ENCODE results near the gene SKI. TPM values are rescaled to one million over a fixed set of nuclear protein-coding genes. Genes with fewer than 3 reads are reported as not detected.

Gene SKI
- total RNA-seq, 1 donor from 2014 or later = 53.8 TPM

GRCh38 chr1:2343023-2343935 is 115.2 kb downstream of the SKI start:
- Histone ChIP-seq H3K27ac (no peak overlapping the region), H3K27me3 (no peaks in the 10 kb centered on the region), H3K4me3 (no peak overlapping the region), H3K36me3 (no peaks in the 10 kb centered on the region), H3K9me3 (no peaks in the 10 kb centered on the region), H3K4me1 (no peaks in the 10 kb centered on the region)
- intact Hi-C loops (cut with DNase I) = no loop called here
- TF ChIP-seq POLR2AphosphoS5 (IDR thresholded peaks at IDR 0.05; ENCODE audit: insufficient read depth in 1 of 2, low read depth in 1 of 2) = no peak
- no peak for TF ChIP-seq CTCF (IDR thresholded peaks at IDR 0.05)
- no peak for TF ChIP-seq POLR2A (IDR thresholded peaks at IDR 0.05)
- DNase-seq (ENCODE audit: extremely low spot score in 2 of 2) = no peak

DNA sequence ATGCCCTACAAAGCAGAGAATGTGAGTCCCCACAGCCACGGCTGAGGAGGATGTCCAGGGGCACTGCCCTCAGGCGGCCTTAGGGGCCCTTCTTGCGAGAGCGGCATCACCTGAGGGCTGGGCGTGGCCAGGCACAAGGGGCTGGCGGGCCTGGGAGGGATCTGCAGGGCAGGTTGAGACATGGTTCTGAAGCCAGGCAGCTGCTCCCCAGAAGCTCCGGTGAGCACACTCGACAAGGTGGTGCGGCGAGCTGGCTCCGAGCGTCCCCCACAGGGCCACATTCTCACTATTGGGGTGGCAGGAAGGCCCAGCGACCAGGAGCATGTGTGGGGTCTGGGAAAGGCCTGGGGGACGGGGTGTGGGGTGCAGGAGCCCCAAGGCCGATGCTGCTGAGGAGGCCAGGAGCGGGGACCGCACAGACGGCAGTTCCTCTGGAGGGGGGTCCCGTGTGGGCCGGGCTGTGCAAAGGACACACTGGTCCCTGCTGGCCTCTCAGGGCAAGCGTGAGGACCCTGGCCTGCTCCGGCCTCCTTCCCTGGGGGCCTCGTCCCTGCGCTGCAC is 116.1 kb downstream of the SKI start:
- TF ChIP-seq POLR2AphosphoS5 (IDR thresholded peaks at IDR 0.05; ENCODE audit: insufficient read depth in 1 of 2, low read depth in 1 of 2) = no peak
- no peak for TF ChIP-seq CTCF (IDR thresholded peaks at IDR 0.05)
- no peak for TF ChIP-seq POLR2A (IDR thresholded peaks at IDR 0.05)
- H3K27ac ChIP-seq = no peak overlapping the region
- no peaks in the 10 kb centered on the region for H3K27me3 ChIP-seq
- no peaks in the 10 kb centered on the region for H3K9me3 ChIP-seq
- DNase-seq (ENCODE audit: extremely low spot score in 2 of 2) = no peak
- intact Hi-C loops (cut with DNase I) = no loop called here
- H3K4me1 ChIP-seq = no peaks in the 10 kb centered on the region
- H3K36me3 ChIP-seq = no peaks in the 10 kb centered on the region
- H3K4me3 ChIP-seq = no peak overlapping the region

- Histone ChIP-seq H3K36me3 (no peaks in the 10 kb centered on the region), H3K4me3 (no peak overlapping the region), H3K4me1 (no peaks in the 10 kb centered on the region), H3K9me3 (no peaks in the 10 kb centered on the region), H3K27me3 (no peaks in the 10 kb centered on the region), H3K27ac (no peak overlapping the region)
- TF ChIP-seq POLR2AphosphoS5 (IDR thresholded peaks at IDR 0.05; ENCODE audit: insufficient read depth in 1 of 2, low read depth in 1 of 2) (no peak), CTCF (IDR thresholded peaks at IDR 0.05) (no peak), POLR2A (IDR thresholded peaks at IDR 0.05) (no peak)
- intact Hi-C loops (cut with DNase I) = no loop called here
- DNase-seq (ENCODE audit: extremely low spot score in 2 of 2) = no peak
Measured at GRCh38 chr1:2344744-2345296, 116.7 kb downstream of the SKI start.

DNA sequence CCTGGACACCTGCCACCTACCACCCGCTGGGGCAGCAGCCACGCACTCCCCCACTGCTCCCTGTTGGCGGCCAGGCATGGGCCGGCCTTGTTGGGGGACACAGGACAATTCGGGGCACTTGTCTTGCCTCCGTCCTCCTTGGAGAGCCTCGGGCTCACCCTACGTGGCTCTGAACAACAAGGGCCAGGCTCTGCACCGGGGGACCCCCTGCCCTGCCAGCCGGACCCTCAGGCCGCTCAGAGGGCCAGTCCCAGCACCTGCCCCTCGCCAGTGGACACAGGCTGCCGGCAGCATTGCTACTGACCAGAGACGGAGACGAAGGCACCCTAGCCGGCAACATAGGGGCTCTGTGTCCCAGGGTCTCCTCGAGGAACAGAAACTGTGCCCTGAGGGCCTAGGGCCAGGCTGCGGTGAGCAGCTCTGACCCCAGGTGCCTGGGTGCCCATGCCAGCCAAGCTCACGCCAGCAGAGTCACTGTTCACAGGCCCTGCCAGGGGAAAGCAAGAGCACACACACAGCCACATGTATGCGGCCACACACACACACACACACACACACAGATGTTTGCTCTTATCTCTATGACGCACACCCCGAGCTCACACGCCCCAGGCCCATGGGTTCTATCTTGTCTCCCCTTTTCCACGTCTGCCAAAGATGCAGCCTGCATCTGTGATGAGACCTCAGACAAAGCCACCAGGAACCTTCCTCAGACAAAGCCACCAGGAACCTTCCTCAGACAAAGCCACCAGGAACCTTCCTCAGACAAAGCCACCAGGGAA is 117.4 kb downstream of the SKI start:
- H3K4me1 ChIP-seq = no peaks in the 10 kb centered on the region
- H3K36me3 ChIP-seq = no peaks in the 10 kb centered on the region
- H3K27me3 ChIP-seq = no peaks in the 10 kb centered on the region
- no peak for DNase-seq (ENCODE audit: extremely low spot score in 2 of 2)
- no peak overlapping the region for H3K27ac ChIP-seq
- no peak overlapping the region for H3K4me3 ChIP-seq
- intact Hi-C loops (cut with DNase I) = no loop called here
- H3K9me3 ChIP-seq = no peaks in the 10 kb centered on the region
- TF ChIP-seq POLR2AphosphoS5 (IDR thresholded peaks at IDR 0.05; ENCODE audit: insufficient read depth in 1 of 2, low read depth in 1 of 2) = no peak
- TF ChIP-seq CTCF (IDR thresholded peaks at IDR 0.05) = no peak
- no peak for TF ChIP-seq POLR2A (IDR thresholded peaks at IDR 0.05)
